ENCODE results near the gene FYB2. TPM values are rescaled to one million over a fixed set of nuclear protein-coding genes. Genes with fewer than 3 reads are reported as not detected.

Gene FYB2
- polyA plus RNA-seq, 2 of the 4 experiments (the other 2 are of a cell fraction), result not detected

- no peak for TF ChIP-seq KDM1A (IDR thresholded peaks at IDR 0.05; ENCODE audit: low read depth)
- TF ChIP-seq KDM5A (IDR thresholded peaks at IDR 0.05), result no peak
- no peak for TF ChIP-seq EP300 (IDR thresholded peaks at IDR 0.05)
- no peak for TF ChIP-seq JUNB (IDR thresholded peaks at IDR 0.05)
- TF ChIP-seq ATOH8 (CRISPR knock-in tag; IDR thresholded peaks at IDR 0.05; ENCODE audit: low read depth), result no peak
- TF ChIP-seq FOSB (CRISPR knock-in tag; IDR thresholded peaks at IDR 0.05), result no peak
- TF ChIP-seq MYC (IDR thresholded peaks at IDR 0.05; ENCODE audit: borderline replicate concordance, low read length), result no peak
- TF ChIP-seq NPAS2 (CRISPR knock-in tag; IDR thresholded peaks at IDR 0.05; ENCODE audit: borderline replicate concordance), result no peak
- TF ChIP-seq NFE2L2 (conservative IDR thresholded peaks at IDR 0.05; ENCODE audit: low read length), result no peak
- no peak for TF ChIP-seq ELK1 (IDR thresholded peaks at IDR 0.05; ENCODE audit: low read depth, low read length)
- no peak for TF ChIP-seq HDAC2 (IDR thresholded peaks at IDR 0.05)
- no peak for TF ChIP-seq NR3C1 (IDR thresholded peaks at IDR 0.05)
- ATAC-seq (no peak), FAIRE-seq (no peak), DNase-seq (ENCODE audit: low read depth in 1 of 2, low spot score in 1 of 2) (no peak)
- H3K27ac ChIP-seq, result no peak overlapping the region
- ChIA-PET POLR2A (no interaction called here), CTCF (interaction anchor here (0.7 kb wide), 1 partner anchor 1573 kb away, joined by 4 read pairs; no protein-coding TSS in a partner anchor)
- H3K9me3 ChIP-seq, result no peaks in the 10 kb centered on the region
- no peak overlapping the region for H3K4me3 ChIP-seq
- no peak overlapping the region for H3K4me2 ChIP-seq
- WGBS (ENCODE audit: missing lambda C conversion rate), result 98% methylated on average over 1 of the region's 1 CpG
- peaks cover 28% of the 10 kb centered on the region for H3K4me1 ChIP-seq
Measured at GRCh38 chr1:56712150-56712549, 107.1 kb downstream of the FYB2 start.

- Histone ChIP-seq H3K4me3 (no peak overlapping the region), H3K4me1 (peaks cover 28% of the 10 kb centered on the region), H3K9me3 (no peaks in the 10 kb centered on the region), H3K4me2 (peak overlapping the region; percentile 22), H3K27ac (no peak overlapping the region)
- CTCF ChIA-PET, result interaction anchor here (1.2 to 3.1 kb wide), 3 partner anchors 22 to 1427 kb away, joined by 5 to 10 read pairs (median 8); no protein-coding TSS in a partner anchor
- DNase-seq (ENCODE audit: low read depth in 1 of 2, low spot score in 1 of 2) (peak in 1 of 2 experiments; percentile 5), FAIRE-seq (no peak), ATAC-seq (no peak)
- TF ChIP-seq KDM5A (IDR thresholded peaks at IDR 0.05) (no peak), FOSL2 (IDR thresholded peaks at IDR 0.05) (peak; percentile 34; the same call in 1 of the 2 replicates), FOSL2 (CRISPR knock-in tag; IDR thresholded peaks at IDR 0.05) (peak; percentile 62), PHF8 (IDR thresholded peaks at IDR 0.05; ENCODE audit: borderline replicate concordance, low read depth) (no peak), JUNB (IDR thresholded peaks at IDR 0.05) (0 out of 2 replicates have a peak, but pooled peaks have one; percentile 38), HOXB5 (CRISPR knock-in tag; IDR thresholded peaks at IDR 0.05) (peak; percentile 89), NFE2L2 (conservative IDR thresholded peaks at IDR 0.05; ENCODE audit: low read length) (no peak), SMC3 (IDR thresholded peaks at IDR 0.05) (no peak)
- POLR2A ChIA-PET, result no interaction called here
Measured at GRCh38 chr1:56710646-56711045, 108.6 kb downstream of the FYB2 start.

GRCh38 chr1:56709995-56710394 is 109.2 kb downstream of the FYB2 start:
- 45% methylated on average over 2 of the region's 2 CpGs for WGBS (ENCODE audit: missing lambda C conversion rate)
- no peak for TF ChIP-seq ZFP36 (IDR thresholded peaks at IDR 0.05; ENCODE audit: borderline replicate concordance, partially characterized antibody)
- TF ChIP-seq RAD21 (conservative IDR thresholded peaks at IDR 0.05 in 1 of 2, IDR thresholded peaks at IDR 0.05 in 1 of 2), result no peak
- TF ChIP-seq ZC3H11A (IDR thresholded peaks at IDR 0.05), result no peak
- TF ChIP-seq RARB (CRISPR knock-in tag; IDR thresholded peaks at IDR 0.05), result no peak
- TF ChIP-seq HEYL (CRISPR knock-in tag; IDR thresholded peaks at IDR 0.05), result no peak
- no peak for TF ChIP-seq EHMT2 (IDR thresholded peaks at IDR 0.05; ENCODE audit: low read depth)
- no peak for TF ChIP-seq E2F6 (IDR thresholded peaks at IDR 0.05; ENCODE audit: borderline replicate concordance, low read depth)
- no peak for TF ChIP-seq JUN (IDR thresholded peaks at IDR 0.05)
- no peak for TF ChIP-seq FOSB (CRISPR knock-in tag; IDR thresholded peaks at IDR 0.05)
- TF ChIP-seq BCL3 (IDR thresholded peaks at IDR 0.05), result no peak
- TF ChIP-seq FOSL2 (IDR thresholded peaks at IDR 0.05), result no peak
- no peak for TF ChIP-seq FOSL2 (CRISPR knock-in tag; IDR thresholded peaks at IDR 0.05)
- TF ChIP-seq KDM5A (IDR thresholded peaks at IDR 0.05), result no peak
- no peak for TF ChIP-seq RFX5 (IDR thresholded peaks at IDR 0.05)
- no peak for TF ChIP-seq NPAS2 (CRISPR knock-in tag; IDR thresholded peaks at IDR 0.05; ENCODE audit: borderline replicate concordance)
- ChIA-PET POLR2A (no interaction called here), CTCF (interaction anchor here (0.7 to 3.1 kb wide), 11 partner anchors 8 to 1427 kb away, joined by 3 to 12 read pairs (median 4); partner anchors contain the start of gene PLPP3)
- no peak for FAIRE-seq
- Histone ChIP-seq H3K9me3 (no peaks in the 10 kb centered on the region), H3K4me2 (peak overlapping the region; percentile 22; the same call in 2 of the 3 replicates), H3K27ac (peak overlapping the region; percentile 26 to 65; a peak in 2 of 6 replicates), H3K4me1 (peaks cover 28% of the 10 kb centered on the region), H3K4me3 (no peak overlapping the region)
- ATAC-seq, result no peak
- DNase-seq (ENCODE audit: low read depth in 1 of 2, low spot score in 1 of 2), result no peak

Data from A549 (cell line).